Kidney (tissue), 14 donors: ENCODE data around the gene LIN7C. TPM values are rescaled to one million over a fixed set of nuclear protein-coding genes. Genes with fewer than 3 reads are reported as not detected.
"Not testable (repeated sequence)": the region's sequence is repeated elsewhere in the genome, so short reads cannot be mapped to it uniquely, and the experiment has no call there.

Experiments
- DNase-seq, 5 donors: peaks; one replicate each; pipeline ENCODE4 v3.0.0-alpha.2; 2013 to 2020
- FAIRE-seq: peaks from 2 replicates; lab custom pipeline; 2012; peaks lifted over from hg19 to GRCh38; lab: Jason Lieb, UNC
- H3K27ac ChIP-seq, 2 donors: one replicate each; pipeline ENCODE4 v1.7.0; 2013; ENCODE audit warnings: low read depth in 2 of 2, low read length in 2 of 2, inconsistent platforms in 1 of 2
- H3K27me3 ChIP-seq: one replicate; pipeline ENCODE4 v1.7.1; 2013; ENCODE audit warnings: low read length, inconsistent platforms; ENCODE audit not compliant: control insufficient read depth, insufficient read depth
- H3K36me3 ChIP-seq, 3 donors: one replicate each; pipeline versions ENCODE4 v1.7.0 to v1.7.1; 2013; ENCODE audit warnings: low read length in 3 of 3, control low read depth in 1 of 3, inconsistent platforms in 1 of 3; ENCODE audit not compliant: insufficient read depth in 3 of 3, control insufficient read depth in 2 of 3
- H3K4me1 ChIP-seq, 3 donors: one replicate each; pipeline versions ENCODE4 v1.7.0 to v1.7.1; 2013; ENCODE audit warnings: low read length in 3 of 3, inconsistent platforms in 1 of 3, low read depth in 1 of 3; ENCODE audit not compliant: control insufficient read depth in 2 of 3, insufficient read depth in 2 of 3
- H3K4me3 ChIP-seq, 3 donors: one replicate each; pipeline versions ENCODE4 v1.7.0 to v1.8.1; 2013; ENCODE audit warnings: low read length in 3 of 3, control low read depth in 1 of 3, inconsistent platforms in 1 of 3
- H3K9ac ChIP-seq, 3 donors: one replicate each; pipeline versions ENCODE4 v1.7.0 to v1.7.1; 2013; ENCODE audit warnings: low read length in 3 of 3, control low read depth in 1 of 3, inconsistent platforms in 1 of 3
- H3K9me3 ChIP-seq, 3 donors: one replicate each; pipeline versions ENCODE4 v1.7.0 to v1.7.1; 2013; ENCODE audit warnings: low read length in 3 of 3, control low read depth in 1 of 3, inconsistent platforms in 1 of 3; ENCODE audit not compliant: control insufficient read depth in 2 of 3, insufficient read depth in 1 of 3
- intact Hi-C: fragments of 100-400 bp; cut with DNase I; formaldehyde crosslinking; loops from one replicate; pipeline ENCODE4 v1.11.1; 2022
- polyA plus RNA-seq: library from polyadenylated mRNA; stranded (reverse); fragments of 350-450 nt; fragmentation: Illumina TruSeq; extraction: RNeasy Lipid Tissue Mini Kit (QIAGEN cat#74804); gene quantifications from one replicate; pipeline ENCODE4 v1.2.3, GENCODE V29; 2014; ENCODE audit warnings: low read depth, low replicate concordance; ENCODE audit not compliant: insufficient read depth
- total RNA-seq: library from RNA; stranded (reverse); fragmentation: NEBNext Ultra II Directional; extraction: Animal tissue kit (Norgen Biotek cat#: 25700); gene quantifications from one replicate; pipeline ENCODE4 v1.2.1, GENCODE V29; 2021
- TF ChIP-seq, protein P1 (sequence below): IDR thresholded peaks from 3 replicates; pipeline ENCODE4 v1.5.1; 2012; ENCODE audit warnings: mild to moderate bottlenecking, moderate library complexity, borderline replicate concordance; ENCODE audit not compliant: insufficient read depth; ENCODE audit errors: extremely low read depth
- donor health status: control.
- donor health status: control.
- donor health status: control.
- donor health status: control.
- donor health status: control.
- donor health status: DM: yes; HTN: yes; CAD: no.
- donor health status: Normal renal cell carcinoma (clear cell type).

LIN7C gene
- total and polyA plus RNA-seq, 2 donors from 2014 or later = 9.1 to 37.8 TPM

GRCh38 chr11:27520226-27520625 is 13.7 kb upstream of the LIN7C start:
- Histone ChIP-seq H3K36me3 (no peaks in the 10 kb centered on the region), H3K9me3 (no peaks in the 10 kb centered on the region), H3K4me3 (no peak overlapping the region), H3K4me1 (no peaks in the 10 kb centered on the region), H3K27ac (no peak overlapping the region), H3K27me3 (no peaks in the 10 kb centered on the region), H3K9ac (no peak overlapping the region)
- FAIRE-seq (no peak), DNase-seq (no peak)
- TF ChIP-seq, protein P1, sequence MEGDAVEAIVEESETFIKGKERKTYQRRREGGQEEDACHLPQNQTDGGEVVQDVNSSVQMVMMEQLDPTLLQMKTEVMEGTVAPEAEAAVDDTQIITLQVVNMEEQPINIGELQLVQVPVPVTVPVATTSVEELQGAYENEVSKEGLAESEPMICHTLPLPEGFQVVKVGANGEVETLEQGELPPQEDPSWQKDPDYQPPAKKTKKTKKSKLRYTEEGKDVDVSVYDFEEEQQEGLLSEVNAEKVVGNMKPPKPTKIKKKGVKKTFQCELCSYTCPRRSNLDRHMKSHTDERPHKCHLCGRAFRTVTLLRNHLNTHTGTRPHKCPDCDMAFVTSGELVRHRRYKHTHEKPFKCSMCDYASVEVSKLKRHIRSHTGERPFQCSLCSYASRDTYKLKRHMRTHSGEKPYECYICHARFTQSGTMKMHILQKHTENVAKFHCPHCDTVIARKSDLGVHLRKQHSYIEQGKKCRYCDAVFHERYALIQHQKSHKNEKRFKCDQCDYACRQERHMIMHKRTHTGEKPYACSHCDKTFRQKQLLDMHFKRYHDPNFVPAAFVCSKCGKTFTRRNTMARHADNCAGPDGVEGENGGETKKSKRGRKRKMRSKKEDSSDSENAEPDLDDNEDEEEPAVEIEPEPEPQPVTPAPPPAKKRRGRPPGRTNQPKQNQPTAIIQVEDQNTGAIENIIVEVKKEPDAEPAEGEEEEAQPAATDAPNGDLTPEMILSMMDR = no peak
- intact Hi-C loops = no loop called here

DNA sequence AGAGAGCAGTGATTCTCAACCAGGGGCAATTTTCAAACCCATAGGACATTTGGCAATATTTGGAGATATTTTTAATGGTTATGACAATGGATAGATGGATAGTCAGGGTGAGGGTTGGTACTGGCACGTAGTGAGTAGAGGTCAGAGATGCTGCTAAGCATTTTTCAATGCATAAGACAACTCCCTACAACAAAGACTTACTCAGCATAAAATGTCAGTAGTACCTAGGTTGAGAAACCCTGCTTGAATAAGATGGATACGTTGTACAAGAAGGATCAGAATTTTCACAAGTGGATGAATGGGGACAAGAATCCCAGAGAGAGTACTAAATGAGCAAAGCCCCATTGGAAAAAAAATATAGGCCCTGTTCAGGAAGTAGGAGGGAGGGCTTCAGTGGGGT is 11.9 kb upstream of the LIN7C start:
- FAIRE-seq = no peak

DNA sequence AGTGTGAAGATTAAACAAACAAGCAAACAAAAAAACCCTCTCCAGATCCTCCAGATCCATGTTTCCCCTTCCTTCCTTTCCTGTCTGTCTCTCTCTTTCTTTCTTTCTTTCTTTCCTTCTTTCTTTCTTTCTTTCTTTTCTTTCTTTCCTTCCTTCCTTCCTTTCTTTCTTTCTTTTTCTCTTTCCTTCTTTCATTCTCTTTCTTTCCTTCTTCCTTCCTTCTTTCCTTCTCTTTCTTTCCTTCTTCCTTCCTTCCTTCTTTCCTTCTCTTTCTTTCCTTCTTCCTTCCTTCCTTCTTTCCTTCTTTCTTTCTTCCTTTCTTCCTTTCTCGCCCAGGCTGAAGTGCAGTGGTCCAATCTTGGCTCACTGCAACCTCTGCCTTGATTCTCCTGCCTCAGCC is 10.9 kb upstream of the LIN7C start:
- H3K4me1 ChIP-seq, H3K4me3 ChIP-seq, H3K27ac ChIP-seq, H3K9ac ChIP-seq, H3K36me3 ChIP-seq, FAIRE-seq, DNase-seq, intact Hi-C loops, H3K9me3 ChIP-seq, H3K27me3 ChIP-seq: not testable (repeated sequence)

More for the DNA sequence above, 11.9 kb upstream of the LIN7C start:
- TF ChIP-seq, protein P1 = no peak
- Histone ChIP-seq H3K27ac (no peak overlapping the region), H3K9me3 (no peaks in the 10 kb centered on the region), H3K4me1 (no peaks in the 10 kb centered on the region), H3K36me3 (no peaks in the 10 kb centered on the region), H3K27me3 (no peaks in the 10 kb centered on the region), H3K9ac (no peak overlapping the region), H3K4me3 (no peak overlapping the region)
- DNase-seq = no peak
- intact Hi-C loops = no loop called here

GRCh38 chr11:27514558-27514957 is 8.0 kb upstream of the LIN7C start:
- Histone ChIP-seq H3K27me3 (no peaks in the 10 kb centered on the region), H3K36me3 (no peaks in the 10 kb centered on the region), H3K9me3 (no peaks in the 10 kb centered on the region), H3K9ac (no peak overlapping the region), H3K4me3 (no peak overlapping the region), H3K4me1 (no peaks in the 10 kb centered on the region), H3K27ac (no peak overlapping the region)
- intact Hi-C loops = no loop called here
- TF ChIP-seq, protein P1 = no peak
- no peak for DNase-seq
- FAIRE-seq = no peak
